Skeletal muscle cell (primary cell): Measurements from ENCODE around the gene PRKG1.
"Not testable (repeated sequence)": the region's sequence is repeated elsewhere in the genome, so short reads cannot be mapped to it uniquely, and the experiment has no call there.

ENCODE experiments used
- DNase-seq: peaks from one replicate; pipeline ENCODE4 v3.0.0-alpha.2; 2010; ENCODE audit warnings: low read depth
- H3K4me3 ChIP-seq: 2 replicates; pipeline ENCODE4 v1.5.1; 2011; ENCODE audit warnings: low read depth, mild to moderate bottlenecking, control low read depth, low read length, moderate library complexity

The PRKG1 gene

DNA sequence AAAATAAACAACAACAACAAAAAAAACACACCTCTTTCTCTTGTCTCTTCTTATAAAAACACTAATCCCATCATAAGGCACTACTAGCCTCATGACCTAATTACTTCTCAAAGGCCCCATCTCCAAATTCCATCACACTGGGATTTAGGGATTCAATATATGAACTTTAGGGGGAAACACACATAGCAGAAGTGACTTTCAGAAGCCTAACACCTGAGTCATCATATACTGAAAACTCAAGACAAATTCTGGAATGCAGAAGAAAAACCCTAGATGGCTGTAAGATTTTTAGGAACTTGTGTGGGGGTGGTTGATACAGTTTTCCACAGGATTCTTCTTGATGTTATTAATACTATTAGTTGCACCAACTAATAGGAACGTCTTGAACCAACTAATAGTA is 658.8 kb downstream of the PRKG1 start:
- no peak overlapping the region for H3K4me3 ChIP-seq
- DNase-seq = no peak

GRCh38 chr10:51743146-51743545 is 668.9 kb downstream of the PRKG1 start:
- no peak overlapping the region for H3K4me3 ChIP-seq
- peak; percentile 14 for DNase-seq

- H3K4me3 ChIP-seq = no peak overlapping the region
- no peak for DNase-seq
Measured at GRCh38 chr10:51744235-51745000, 670.1 kb downstream of the PRKG1 start.

GRCh38 chr10:51745397-51745796 is 671.1 kb downstream of the PRKG1 start:
- DNase-seq = no peak
- H3K4me3 ChIP-seq = no peak overlapping the region

DNA sequence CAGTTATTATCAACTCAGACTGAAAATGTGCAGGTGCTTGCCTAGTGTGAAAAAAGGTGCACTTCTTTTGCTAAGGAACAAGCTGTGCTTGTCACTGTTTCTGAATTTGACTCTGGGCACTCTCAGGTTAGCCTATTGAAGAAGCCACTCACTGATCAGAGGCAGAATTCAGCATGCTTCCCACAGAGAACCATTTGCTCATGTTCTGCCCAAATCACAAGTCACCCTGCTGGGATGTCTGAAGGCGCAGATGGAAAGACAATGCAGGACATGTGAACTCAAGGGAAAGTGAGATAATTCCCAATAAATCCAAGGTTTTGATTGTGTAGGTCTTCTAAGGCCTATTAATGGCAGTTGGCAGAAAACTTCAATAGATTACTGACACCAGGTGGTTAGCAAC is 672.9 kb downstream of the PRKG1 start:
- DNase-seq = no peak
- H3K4me3 ChIP-seq = no peak overlapping the region

DNA sequence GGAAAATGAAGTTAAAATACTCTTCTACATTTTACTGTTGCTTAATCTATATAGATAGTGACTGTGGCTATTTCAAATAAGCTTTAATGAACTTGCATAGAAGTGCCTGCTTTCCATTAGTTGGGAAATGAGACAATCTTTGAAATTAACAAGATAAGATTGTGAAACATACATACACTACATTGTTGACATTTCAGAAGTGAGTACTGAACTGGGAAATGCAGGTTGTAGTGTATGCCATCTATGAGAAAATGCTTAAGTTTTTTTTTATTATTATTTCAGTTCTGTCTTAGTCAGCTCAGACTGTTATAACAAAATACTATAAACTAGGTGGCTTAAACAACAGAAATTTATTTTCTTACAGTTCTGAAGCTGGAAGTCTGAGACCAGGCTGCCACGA is 674.7 kb downstream of the PRKG1 start:
- DNase-seq = no peak
- H3K4me3 ChIP-seq = no peak overlapping the region

DNA sequence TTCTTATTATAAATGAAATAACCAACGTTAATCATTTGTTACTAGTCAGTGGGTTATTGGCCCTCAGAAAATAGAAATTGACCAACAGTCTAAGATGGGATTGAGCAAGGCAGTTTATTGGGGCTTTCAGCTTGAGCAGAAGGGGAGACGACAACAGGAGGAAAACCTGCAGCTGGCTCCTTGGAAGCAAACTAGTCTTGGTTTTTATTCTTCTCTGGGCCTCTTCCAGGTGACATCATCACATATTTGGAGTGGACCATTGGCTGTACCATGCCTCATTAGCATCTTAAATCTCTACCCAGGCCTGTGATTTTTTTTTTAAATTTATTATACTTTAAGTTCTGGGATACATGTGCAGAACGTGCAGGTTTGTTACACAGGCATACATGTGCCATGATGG is 684.1 kb downstream of the PRKG1 start:
- no peak for DNase-seq
- H3K4me3 ChIP-seq = no peak overlapping the region

DNA sequence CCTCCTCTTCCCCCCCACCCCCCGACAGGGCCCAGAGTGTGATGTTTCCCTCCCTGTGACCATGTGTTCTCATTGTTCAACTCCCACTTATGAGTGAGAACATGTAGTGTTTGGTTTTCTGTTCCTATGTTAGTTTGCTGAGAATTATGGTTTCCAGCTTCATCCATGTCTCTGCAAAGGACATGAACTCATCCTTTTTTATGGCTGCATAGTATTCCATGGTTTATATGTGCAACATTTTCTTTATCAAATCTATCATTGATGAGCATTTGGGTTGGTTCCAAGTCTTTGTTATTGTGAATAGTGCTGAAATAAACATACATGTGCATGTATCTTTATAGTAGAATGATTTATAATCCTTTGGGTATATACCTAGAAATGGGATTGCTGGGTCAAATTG is 684.6 kb downstream of the PRKG1 start:
- H3K4me3 ChIP-seq, DNase-seq: not testable (repeated sequence)

DNA sequence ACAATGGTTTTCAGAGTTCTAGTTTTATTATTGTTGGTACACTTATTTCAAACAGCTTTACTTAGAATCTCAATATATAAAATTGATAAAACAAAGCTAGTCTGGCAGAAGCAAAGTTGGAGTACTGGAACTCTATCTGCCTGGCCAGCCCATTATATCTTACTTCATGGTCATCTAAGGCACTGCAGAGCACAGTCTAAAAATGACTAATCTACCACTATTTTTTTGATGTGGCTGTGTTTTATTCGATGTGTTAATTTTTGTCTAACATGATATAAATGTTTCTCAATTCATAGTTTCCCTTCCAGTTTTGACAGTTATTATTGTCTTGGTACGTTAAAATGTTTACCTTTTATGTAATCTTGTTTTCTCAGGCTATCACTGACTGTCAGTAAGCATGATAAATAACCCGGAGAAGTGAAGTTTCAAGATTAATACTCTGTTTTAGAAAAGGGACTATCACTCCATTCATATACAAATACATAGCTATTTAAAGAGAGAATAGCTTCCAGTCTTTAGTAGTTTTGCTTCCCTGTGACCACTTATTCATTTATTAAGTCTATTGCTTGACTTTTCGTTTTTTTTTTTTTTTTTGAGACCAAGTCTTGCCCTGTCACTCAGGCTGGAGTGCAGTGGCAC is 685.7 kb downstream of the PRKG1 start:
- DNase-seq = no peak
- no peak overlapping the region for H3K4me3 ChIP-seq

DNA sequence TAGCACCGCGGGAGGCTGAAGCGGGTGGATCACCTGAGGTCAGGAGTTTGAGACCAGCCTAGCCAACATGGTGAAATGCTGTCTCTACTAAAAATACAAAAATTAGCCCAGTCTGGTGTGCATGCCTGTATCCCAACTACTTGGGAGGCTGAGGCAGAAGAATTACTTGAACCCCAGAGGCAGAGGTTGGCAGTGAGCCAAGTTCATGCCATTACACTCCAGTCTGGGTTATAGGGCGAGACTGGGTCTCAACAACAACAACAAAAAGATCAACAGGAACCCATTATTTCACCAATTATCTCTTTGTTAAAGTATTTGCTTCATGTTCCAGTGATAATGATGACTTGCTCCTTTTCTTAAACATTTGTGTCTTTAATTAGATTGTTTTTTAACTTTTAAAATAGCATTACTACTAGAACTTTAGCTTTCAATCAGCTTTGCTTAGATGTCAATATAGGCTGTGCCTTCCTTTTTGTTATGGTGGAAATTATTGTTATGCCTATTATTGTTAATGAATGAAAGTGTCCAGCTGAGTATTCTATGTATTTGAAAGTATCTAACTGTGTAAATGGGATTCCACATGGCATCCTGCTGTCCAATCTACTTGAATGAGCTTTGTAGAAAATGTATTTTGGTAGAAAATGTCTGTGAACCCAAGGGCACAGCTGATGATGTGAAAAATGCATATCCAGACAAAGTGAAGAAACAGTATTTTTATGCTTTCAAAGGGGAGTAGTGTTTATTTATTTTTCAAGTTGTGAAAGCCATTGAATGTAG is 686.8 kb downstream of the PRKG1 start:
- no peak overlapping the region for H3K4me3 ChIP-seq
- DNase-seq = no peak

- DNase-seq = no peak
- H3K4me3 ChIP-seq = no peak overlapping the region
Measured at GRCh38 chr10:51763746-51764145, 689.5 kb downstream of the PRKG1 start.

GRCh38 chr10:51765284-51765971 is 691.1 kb downstream of the PRKG1 start:
- no peak overlapping the region for H3K4me3 ChIP-seq
- no peak for DNase-seq

DNA sequence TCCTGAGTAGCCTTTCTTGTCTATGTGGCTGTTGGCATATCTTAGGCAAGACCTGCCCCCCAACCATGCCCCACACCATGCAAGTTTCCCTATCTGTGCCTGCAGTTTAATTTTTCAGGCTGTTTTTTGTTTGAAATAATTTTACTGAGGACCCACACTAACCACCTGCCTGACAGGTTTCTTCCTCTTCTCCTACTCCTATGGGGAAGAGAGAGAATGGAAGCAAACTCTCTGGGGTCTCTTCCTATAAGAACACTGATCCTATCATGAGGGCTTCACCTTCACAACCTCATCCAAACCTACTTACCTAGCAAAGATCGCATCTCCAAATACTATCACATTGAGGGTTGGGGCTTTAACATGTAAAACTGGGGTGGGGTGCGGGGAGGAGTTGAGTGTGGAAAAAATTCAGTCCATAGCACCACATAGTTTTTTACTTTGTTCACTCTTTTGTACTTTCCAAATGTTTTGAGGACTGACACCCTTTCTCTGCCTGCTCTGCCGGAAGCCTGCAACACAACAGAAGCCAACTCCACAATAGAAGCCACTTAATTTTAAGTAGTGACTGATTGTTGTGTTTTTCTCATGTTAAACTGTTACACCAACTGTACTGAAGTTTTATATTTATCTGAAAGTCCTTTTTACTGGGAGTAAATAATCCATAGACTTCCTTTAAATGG is 692.3 kb downstream of the PRKG1 start:
- no peak for DNase-seq
- no peak overlapping the region for H3K4me3 ChIP-seq

DNA sequence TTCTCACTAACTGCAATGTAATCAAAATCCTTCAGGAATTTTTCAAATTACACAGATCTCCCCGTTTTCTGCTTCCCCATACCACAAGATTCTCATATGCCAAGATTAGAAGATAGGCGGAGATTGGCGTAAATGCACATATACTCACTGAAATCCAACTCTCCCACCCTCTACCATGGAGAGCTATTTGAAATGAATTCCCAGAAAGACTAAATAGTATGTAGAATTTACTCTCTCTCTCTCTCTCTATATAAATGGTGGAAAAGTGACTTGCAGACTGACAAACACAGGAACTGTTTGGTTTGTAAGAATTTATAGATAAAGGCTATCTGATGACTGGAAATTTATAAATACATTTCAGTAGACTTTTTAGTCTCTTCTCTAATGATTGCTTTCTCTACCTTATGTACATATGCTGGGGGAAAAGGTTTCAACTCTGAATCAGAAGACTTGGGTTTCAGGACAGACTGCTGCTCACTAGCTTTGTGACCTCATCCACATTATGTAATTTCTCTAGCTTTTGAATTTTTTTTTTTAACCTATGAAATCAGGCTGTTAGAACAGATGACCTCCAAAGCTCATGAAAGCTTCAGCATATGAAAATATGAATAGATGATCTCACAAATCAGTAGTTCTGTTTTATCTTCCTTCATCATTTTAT is 692.9 kb downstream of the PRKG1 start:
- H3K4me3 ChIP-seq = no peak overlapping the region
- peak; percentile 14 for DNase-seq

- H3K4me3 ChIP-seq = no peak overlapping the region
- no peak for DNase-seq
Measured at GRCh38 chr10:51768886-51769465, 694.7 kb downstream of the PRKG1 start.

GRCh38 chr10:51770709-51771108 is 696.4 kb downstream of the PRKG1 start:
- peak; percentile 87 for DNase-seq
- H3K4me3 ChIP-seq = no peak overlapping the region

GRCh38 chr10:51772387-51772786 is 698.1 kb downstream of the PRKG1 start:
- DNase-seq = no peak
- no peak overlapping the region for H3K4me3 ChIP-seq

GRCh38 chr10:51773681-51774080 is 699.4 kb downstream of the PRKG1 start:
- peak; percentile 31 for DNase-seq
- H3K4me3 ChIP-seq = no peak overlapping the region

GRCh38 chr10:51783941-51784340 is 709.7 kb downstream of the PRKG1 start:
- H3K4me3 ChIP-seq = no peak overlapping the region
- no peak for DNase-seq
